SK-N-SH (cell line): ENCODE measurements around the gene MAP3K5. TPM values are rescaled to one million over a fixed set of nuclear protein-coding genes. Genes with fewer than 3 reads are reported as not detected.

Experiments
- CTCF ChIA-PET: fragments of 300-600, 350-600 bp; formaldehyde crosslinking; extraction: SDS; loops from one replicate; lab custom pipeline; 2021; lab: Yijun Ruan, JAX
- POLR2A ChIA-PET: fragments of 350-600 bp; sonication (Branson Sonifier 250); formaldehyde crosslinking; extraction: SDS; loops from one replicate; lab custom pipeline; 2020; ENCODE audit warnings: antibody characterized with exemption, inconsistent platforms; lab: Yijun Ruan, JAX
- DNase-seq: peaks from one replicate; pipeline ENCODE4 v3.0.0; 2012
- H2AFZ ChIP-seq: fragments of 200-600 bp; sonication (generic); 2 replicates; pipeline ENCODE4 v1.8.1; 2016; ENCODE audit warnings: antibody characterized with exemption, mild to moderate bottlenecking, low read depth
- H3F3A ChIP-seq: fragments of 200-600 bp; sonication (generic); replicated peaks from 2 replicates; pipeline ENCODE3; 2016; ENCODE audit warnings: antibody characterized with exemption, mild to moderate bottlenecking; ENCODE audit not compliant: insufficient read depth
- H3K27ac ChIP-seq, 2 experiments: fragments of 200-500 bp in 1 of 2; fragments of 200-600 bp in 1 of 2; sonication (Bioruptor generic) in 1 of 2; sonication (generic), shearing (Covaris generic) in 1 of 2; 2 replicates each; pipeline versions ENCODE4 v1.5.1 to v1.6.1; 2014 to 2016; ENCODE audit warnings: low read depth in 2 of 2, inconsistent platforms in 1 of 2, low read length in 1 of 2, mild to moderate bottlenecking in 1 of 2, mixed read lengths in 1 of 2
- H3K27me3 ChIP-seq: fragments of 200-600 bp; sonication (generic), shearing (Covaris generic); 2 replicates; pipeline ENCODE4 v1.6.1; 2016; ENCODE audit warnings: mixed run types; ENCODE audit not compliant: insufficient read depth
- H3K36me3 ChIP-seq, 2 experiments: fragments of 200-500 bp in 1 of 2; fragments of 200-600 bp in 1 of 2; sonication (Bioruptor generic) in 1 of 2; sonication (generic) in 1 of 2; replicated peaks in 1 of 2; 2 replicates each; pipeline versions ENCODE3 to v1.5.1; 2014 to 2016; ENCODE audit warnings: low read length in 1 of 2, mild to moderate bottlenecking in 1 of 2; ENCODE audit not compliant: insufficient read depth in 2 of 2, control insufficient read depth in 1 of 2
- H3K4me1 ChIP-seq, 2 experiments: fragments of 200-500 bp in 1 of 2; fragments of 200-600 bp in 1 of 2; sonication (Bioruptor generic) in 1 of 2; sonication (generic), shearing (Covaris generic) in 1 of 2; 2 replicates each; pipeline versions ENCODE4 v1.5.1 to v1.6.1; 2014 to 2016; ENCODE audit warnings: low read depth in 1 of 2, low read length in 1 of 2, mixed run types in 1 of 2; ENCODE audit not compliant: insufficient read depth in 2 of 2, control insufficient read depth in 1 of 2
- H3K4me2 ChIP-seq: fragments of 200-600 bp; sonication (generic), shearing (Covaris generic); 2 replicates; pipeline ENCODE4 v1.6.1; 2017; ENCODE audit warnings: mixed run types
- H3K4me3 ChIP-seq, 2 experiments: fragments of 200-500 bp in 1 of 2; fragments of 200-600 bp in 1 of 2; sonication (Bioruptor generic) in 1 of 2; sonication (generic), shearing (Covaris generic) in 1 of 2; 2 replicates each; pipeline versions ENCODE4 v1.5.1 to v1.8.1; 2014 to 2016; ENCODE audit warnings: low read depth in 2 of 2, inconsistent platforms in 1 of 2, low read length in 1 of 2, mild to moderate bottlenecking in 1 of 2, mixed read lengths in 1 of 2, moderate library complexity in 1 of 2
- H3K79me2 ChIP-seq: fragments of 200-600 bp; sonication (generic); 2 replicates; pipeline ENCODE4 v1.8.1; 2017; ENCODE audit warnings: mild to moderate bottlenecking; ENCODE audit not compliant: insufficient read depth
- H3K9ac ChIP-seq: fragments of 200-600 bp; sonication (generic); 2 replicates; pipeline ENCODE4 v1.6.1; 2017; ENCODE audit warnings: mixed run types
- H3K9me2 ChIP-seq: fragments of 200-600 bp; sonication (generic); 2 replicates; pipeline ENCODE4 v1.6.1; 2017; ENCODE audit warnings: mixed run types
- H3K9me3 ChIP-seq: fragments of 200-600 bp; sonication (generic); 2 replicates; pipeline ENCODE4 v1.6.1; 2017; ENCODE audit warnings: mixed run types, mild to moderate bottlenecking, moderate library complexity
- H4K20me1 ChIP-seq: fragments of 200-600 bp; sonication (generic); 2 replicates; pipeline ENCODE4 v1.6.1; 2017; ENCODE audit warnings: mild to moderate bottlenecking, mixed run types; ENCODE audit not compliant: insufficient read depth
- CHD2 ChIP-seq: fragments of 150-350 bp; IDR thresholded peaks from 2 replicates; pipeline ENCODE4 v1.6.1; 2018; ENCODE audit warnings: low read length; ENCODE audit not compliant: partially characterized antibody
- CTCF ChIP-seq: fragments of 200-600 bp; sonication (generic); IDR thresholded peaks from 2 replicates; pipeline ENCODE4 v1.6.1; 2017; ENCODE audit warnings: antibody characterized with exemption, mild to moderate bottlenecking, moderate library complexity
- EP300 ChIP-seq, 2 experiments: IDR thresholded peaks; 2 replicates each; pipeline versions ENCODE4 v1.4.0 to v1.6.1; 2012; ENCODE audit warnings: borderline replicate concordance in 1 of 2, low read depth in 1 of 2, low read length in 1 of 2
- EZH2phosphoT487 ChIP-seq: fragments of 200-600 bp; sonication (generic); IDR thresholded peaks from 2 replicates; pipeline ENCODE4 v1.6.1; 2017; ENCODE audit warnings: low read depth, mixed run types, mild to moderate bottlenecking, antibody characterized with exemption, moderate library complexity, borderline replicate concordance
- FOXJ3 ChIP-seq: sonication (generic); formaldehyde crosslinking; IDR thresholded peaks from 2 replicates; pipeline ENCODE4 v1.5.1; 2020; ENCODE audit warnings: mild to moderate bottlenecking, missing genetic modification reagents
- FOXM1 ChIP-seq: IDR thresholded peaks from 2 replicates; pipeline ENCODE4 v1.4.0; 2012; ENCODE audit warnings: low read depth, mild to moderate bottlenecking
- NRF1 ChIP-seq: IDR thresholded peaks from 2 replicates; pipeline ENCODE4 v1.6.1; 2012; ENCODE audit warnings: low read depth, mild to moderate bottlenecking, low read length
- POLR2AphosphoS5 ChIP-seq: IDR thresholded peaks from 2 replicates; pipeline ENCODE4 v1.6.1; 2012; ENCODE audit warnings: low read depth, low read length
- REST ChIP-seq: IDR thresholded peaks from 2 replicates; pipeline ENCODE4 v1.6.1; 2012; ENCODE audit warnings: mild to moderate bottlenecking, low read depth, low read length, moderate library complexity
- SIN3A ChIP-seq: IDR thresholded peaks from 2 replicates; pipeline ENCODE4 v1.6.1; 2012; ENCODE audit warnings: low read depth, mild to moderate bottlenecking, low read length, moderate library complexity, borderline replicate concordance
- TCF12 ChIP-seq: IDR thresholded peaks from 2 replicates; pipeline ENCODE4 v1.4.0; 2012
- TEAD4 ChIP-seq: IDR thresholded peaks from 2 replicates; pipeline ENCODE4 v1.4.0; 2012; ENCODE audit warnings: mild to moderate bottlenecking, borderline replicate concordance; ENCODE audit not compliant: insufficient read depth
- ZBTB33 ChIP-seq: IDR thresholded peaks from 2 replicates; pipeline ENCODE4 v1.4.0; 2012; ENCODE audit warnings: low read depth, borderline replicate concordance
- WGBS: methylation state at CpG from one replicate; pipeline ENCODE4 v1.1.6; 2017; ENCODE audit warnings: low lambda C conversion rate; 5-methylcytosine and 5-hydroxymethylcytosine counted together
- polyA plus RNA-seq, 3 experiments: library from polyadenylated mRNA; depleted of rRNA; stranded (reverse); fragments of >200 nt; gene quantifications; 2 replicates each; pipeline ENCODE4 v1.2.3, GENCODE V29; 2012

MAP3K5 gene
- polyA plus RNA-seq, 1 of the 3 experiments (the other 2 are of a cell fraction): 1.4 TPM

- Histone ChIP-seq H3K79me2 (no peaks in the 10 kb centered on the region), H3K4me3 (no peak overlapping the region), H2AFZ (no peak overlapping the region), H3K9ac (no peak overlapping the region), H3K4me1 (peaks cover 0 to 9% of the 10 kb centered on the region in 2 experiments; a peak in 2 of 4 replicates), H3F3A (no peaks in the 10 kb centered on the region), H3K36me3 (no peaks in the 10 kb centered on the region), H3K27ac (no peak overlapping the region), H3K9me3 (no peaks in the 10 kb centered on the region), H4K20me1 (no peaks in the 10 kb centered on the region), H3K9me2 (no peaks in the 10 kb centered on the region), H3K4me2 (no peak overlapping the region), H3K27me3 (peaks cover 7% of the 10 kb centered on the region; the same call in 1 of the 2 replicates)
- DNase-seq: no peak
- WGBS: 65% methylated on average over 1 of the region's 1 CpG
- ChIA-PET CTCF (interaction anchor here (4.4 kb wide), 1 partner anchor 18 kb away, joined by 51 read pairs; no protein-coding TSS in a partner anchor), POLR2A (interaction anchor here (0.8 kb wide), 1 partner anchor 18 kb away, joined by 3 read pairs; no protein-coding TSS in a partner anchor)
- TF ChIP-seq EP300 (IDR thresholded peaks at IDR 0.05; ENCODE audit: borderline replicate concordance in 1 of 2, low read depth in 1 of 2, low read length in 1 of 2) (no peak), POLR2AphosphoS5 (no peak), NRF1 (no peak), ZBTB33 (no peak), TCF12 (no peak), CHD2 (no peak), FOXJ3 (no peak)
These were observed 248.0 kb downstream of the MAP3K5 start for GRCh38 chr6:136544326-136544725.

GRCh38 chr6:136541395-136541794, 250.9 kb downstream of the MAP3K5 start:
- no peak overlapping the region for H3K4me2 ChIP-seq
- H3K27ac ChIP-seq: no peak overlapping the region
- no peak overlapping the region for H3K9ac ChIP-seq
- H3K9me3 ChIP-seq: no peaks in the 10 kb centered on the region
- H3K4me3 ChIP-seq: no peak overlapping the region
- no peaks in the 10 kb centered on the region for H3F3A ChIP-seq
- H3K4me1 ChIP-seq: peaks cover 0 to 3% of the 10 kb centered on the region in 2 experiments; a peak in 1 of 4 replicates
- no peaks in the 10 kb centered on the region for H3K9me2 ChIP-seq
- H4K20me1 ChIP-seq: no peaks in the 10 kb centered on the region
- no peaks in the 10 kb centered on the region for H3K27me3 ChIP-seq
- TF ChIP-seq EZH2phosphoT487 (no peak), TEAD4 (no peak), FOXM1 (no peak), SIN3A (no peak), NRF1 (no peak), CTCF (no peak), ZBTB33 (no peak), REST (no peak)
- ChIA-PET POLR2A (no interaction called here), CTCF (interaction anchor here (1.1 kb wide), 1 partner anchor 9 kb away, joined by 5 read pairs; the partner anchor contains the start of gene MAP7)
- H3K36me3 ChIP-seq: no peaks in the 10 kb centered on the region
- 67% methylated on average over 2 of the region's 2 CpGs for WGBS
- H2AFZ ChIP-seq: no peak overlapping the region
- H3K79me2 ChIP-seq: no peaks in the 10 kb centered on the region
- no peak for DNase-seq
